GM12878 (cell line): ENCODE results near the gene GARRE1. TPM values are rescaled to one million over a fixed set of nuclear protein-coding genes. Genes with fewer than 3 reads are reported as not detected.
"Not testable (repeated sequence)": the region's sequence is repeated elsewhere in the genome, so short reads cannot be mapped to it uniquely, and the experiment has no call there.

Experiments
- ATAC-seq: fragments of 200-7000 bp; cut with Tn5 transposase; 3 replicates; pipeline ENCODE4 v1.9.1; 2020; ENCODE audit warnings: mild to moderate bottlenecking, moderate library complexity
- BruUV-seq: library from RNA; stranded (reverse); fragments of 400-500 nt; replicated peaks from 2 replicates; lab custom pipeline; 2021; lab: Mats Ljungman, UMichigan
- CTCF ChIA-PET: fragments of 300-600 bp; sonication (Branson Sonifier 250); formaldehyde crosslinking; extraction: SDS; loops from one replicate; lab custom pipeline; 2021; ENCODE audit warnings: inconsistent platforms; lab: Yijun Ruan, JAX
- POLR2A ChIA-PET: fragments of 350-600 bp; formaldehyde crosslinking; extraction: SDS; loops from one replicate; lab custom pipeline; 2021; ENCODE audit warnings: inconsistent platforms; lab: Charles Lee
- RAD21 ChIA-PET: fragments of 300-600 bp; sonication (Branson Sonifier 250); formaldehyde crosslinking; loops from one replicate; lab custom pipeline; 2023; ENCODE audit warnings: antibody characterized with exemption; ENCODE audit not compliant: unreplicated experiment; lab: Charles Lee
- SMC1A ChIA-PET: fragments of 300-600 bp; sonication (Branson Sonifier 250); formaldehyde crosslinking; loops from one replicate; lab custom pipeline; 2023; ENCODE audit not compliant: unreplicated experiment, uncharacterized antibody; lab: Charles Lee
- DNase-seq: peaks from one replicate; pipeline ENCODE4 v3.0.0-alpha.2; 2011; ENCODE audit warnings: low read depth, low spot score
- FAIRE-seq: peaks from 3 replicates; lab custom pipeline; 2011; peaks lifted over from hg19 to GRCh38; lab: Jason Lieb, UNC
- H2AFZ ChIP-seq: 2 replicates; pipeline ENCODE4 v1.6.0; 2011; ENCODE audit warnings: low read depth, low read length, control low read depth; ENCODE audit not compliant: control insufficient read depth
- H3K27ac ChIP-seq: 2 replicates; pipeline ENCODE4 v1.5.1; 2011; ENCODE audit warnings: control low read depth; ENCODE audit not compliant: control insufficient read depth, insufficient read depth
- H3K27me3 ChIP-seq, 2 experiments: replicated peaks in 1 of 2; 2 replicates each; pipeline versions ENCODE4 v1.6.0 to v1.6.1; 2011; ENCODE audit warnings: low read length in 1 of 2; ENCODE audit not compliant: control insufficient read depth in 2 of 2, insufficient read depth in 2 of 2
- H3K36me3 ChIP-seq, 2 experiments: 2 replicates each; pipeline ENCODE4 v1.5.1; 2011; ENCODE audit warnings: low read length in 1 of 2; ENCODE audit not compliant: control insufficient read depth in 2 of 2, insufficient read depth in 2 of 2
- H3K4me1 ChIP-seq: 2 replicates; pipeline ENCODE4 v1.6.1; 2011; ENCODE audit warnings: mild to moderate bottlenecking, low read length, moderate library complexity, mixed read lengths; ENCODE audit not compliant: control insufficient read depth, insufficient read depth
- H3K4me2 ChIP-seq: 2 replicates; pipeline ENCODE4 v1.6.0; 2011; ENCODE audit warnings: control low read depth; ENCODE audit not compliant: control insufficient read depth, insufficient read depth
- H3K4me3 ChIP-seq: fragments of 200-600 bp; sonication (generic); 2 replicates; pipeline ENCODE4 v1.5.1; 2016
- H3K79me2 ChIP-seq: 2 replicates; pipeline ENCODE4 v1.6.0; 2011; ENCODE audit warnings: low read length; ENCODE audit not compliant: control insufficient read depth, insufficient read depth
- H3K9ac ChIP-seq: 2 replicates; pipeline ENCODE4 v1.8.0; 2011; ENCODE audit warnings: low read length, control low read depth, mixed read lengths; ENCODE audit not compliant: control insufficient read depth, insufficient read depth
- H3K9me3 ChIP-seq: replicated peaks from 3 replicates; pipeline ENCODE4 v1.5.1; 2011; ENCODE audit warnings: mild to moderate bottlenecking, low read length; ENCODE audit not compliant: control insufficient read depth, insufficient read depth
- H4K20me1 ChIP-seq: 2 replicates; pipeline ENCODE4 v1.6.0; 2011; ENCODE audit not compliant: control insufficient read depth, insufficient read depth
- BCL3 ChIP-seq: IDR thresholded peaks from 2 replicates; pipeline ENCODE4 v1.6.1; 2011; ENCODE audit warnings: borderline replicate concordance, low read depth, mild to moderate bottlenecking, moderate library complexity, low read length; ENCODE audit not compliant: insufficient read depth, poor library complexity, severe bottlenecking
- BHLHE40 ChIP-seq, 2 experiments: fragments of 450-650 bp in 1 of 2; IDR thresholded peaks; 2 replicates each; pipeline ENCODE4 v1.6.1; 2011 to 2017; ENCODE audit warnings: low read depth in 2 of 2, borderline replicate concordance in 1 of 2, improper control_type of control experiment in 1 of 2, low read length in 1 of 2, mild to moderate bottlenecking in 1 of 2
- MLLT1 ChIP-seq: fragments of 450-650 bp; IDR thresholded peaks from 2 replicates; pipeline ENCODE4 v1.6.1; 2016; ENCODE audit warnings: mild to moderate bottlenecking
- NBN ChIP-seq: fragments of 450-650 bp; IDR thresholded peaks from 2 replicates; pipeline ENCODE4 v1.6.1; 2016
- ZNF384 ChIP-seq: IDR thresholded peaks from 2 replicates; pipeline ENCODE4 v1.6.1; 2012; ENCODE audit warnings: low read depth, mild to moderate bottlenecking, low read length, improper control_type of control experiment, borderline replicate concordance
- WGBS: methylation state at CpG from one replicate; pipeline ENCODE4 v1.1.6; 2016; ENCODE audit warnings: low lambda C conversion rate; ENCODE audit not compliant: insufficient replicate concordance, insufficient coverage; ENCODE audit errors: missing lambda C conversion rate; 5-methylcytosine and 5-hydroxymethylcytosine counted together
- in situ Hi-C: fragments of 300-500 bp; cut with MboI; formaldehyde crosslinking; loops from 9 replicates; pipeline ENCODE4 v1.14.3; 2018; ENCODE audit warnings: mixed read lengths
- intact Hi-C: fragments of 100-400 bp; cut with micrococcal nuclease; formaldehyde crosslinking; loops from one replicate; pipeline ENCODE4 v1.14.2; 2022; ENCODE audit not compliant: unreplicated experiment
- polyA plus RNA-seq, 11 experiments: library from polyadenylated mRNA; depleted of rRNA in 4 of 11; unstranded in 6 of 11; stranded (reverse) in 5 of 11; fragments of >200 nt; fragmentation: Nextera tagmentation in 4 of 11; fragmentation: Illumina TruSeq in 1 of 11; extraction: Ambion mirVana in 4 of 11; extraction: Trizol in 1 of 11; gene quantifications; 1 replicate in 1 of 11; 2 replicates in 10 of 11; pipeline versions ENCODE4 v1.2.1 to v1.2.3, GENCODE V29; 2011 to 2016; ENCODE audit warnings: inconsistent platforms in 2 of 11, missing spikeins in 2 of 11, low read depth in 1 of 11
- total RNA-seq, 4 experiments: library from RNA; depleted of rRNA in 3 of 4; stranded (reverse); fragments of >200 nt in 3 of 4; fragmentation: Illumina TruSeq in 1 of 4; extraction: Trizol in 1 of 4; gene quantifications; 2 replicates each; pipeline versions ENCODE4 v1.2.1 to v1.2.3, GENCODE V29; 2013 to 2021

Gene GARRE1
- total and polyA plus RNA-seq, 10 of the 15 experiments (the other 5 are each of a cell fraction or from before 2014, with no cell fraction given) = 1.1 to 9.4 (median 5.1) TPM

- H3K36me3 ChIP-seq, BruUV-seq, H4K20me1 ChIP-seq, H3K4me1 ChIP-seq, DNase-seq, SMC1A ChIA-PET, in situ Hi-C loops, H3K27me3 ChIP-seq, CTCF ChIA-PET, H3K79me2 ChIP-seq, intact Hi-C loops, H3K9me3 ChIP-seq, FAIRE-seq: not testable (repeated sequence)
- ChIA-PET POLR2A (interaction anchor here (0.6 to 0.7 kb wide), 2 partner anchors 9 to 62 kb away, joined by 5 to 6 read pairs; no protein-coding TSS in a partner anchor), RAD21 (interaction anchor here (0.9 kb wide), 1 partner anchor 61 kb away, joined by 4 read pairs; no protein-coding TSS in a partner anchor)
- ATAC-seq = peak; percentile 26
- peak overlapping the region; percentile 92 for H3K9ac ChIP-seq
- TF ChIP-seq NBN (0 out of 2 replicates have a peak, but pooled peaks have one; percentile 55), ZNF384 (peak; percentile 28; the same call in 1 of the 2 replicates), BCL3 (peak; percentile 23), BHLHE40 (IDR thresholded peaks at IDR 0.05; ENCODE audit: borderline replicate concordance in 1 of 2, low read depth in 2 of 2, low read length in 1 of 2) (peak in 1 of 2 experiments; percentile 25; a peak in 1 of 4 replicates), MLLT1 (0 out of 2 replicates have a peak, but pooled peaks have one; percentile 28)
- H3K4me3 ChIP-seq = peak overlapping the region; percentile 100
- H3K4me2 ChIP-seq = peak overlapping the region; percentile 97
- 2% methylated on average over 15 of the region's 17 CpGs for WGBS
- peak overlapping the region; percentile 95 for H2AFZ ChIP-seq
- peak overlapping the region; percentile 84 for H3K27ac ChIP-seq
Measured at GRCh38 chr19:34253681-34254045, 691 bp upstream of the GARRE1 start.
